HCT116 (cell line): ENCODE measurements around the gene YBX3. TPM values are rescaled to one million over a fixed set of nuclear protein-coding genes. Genes with fewer than 3 reads are reported as not detected.

Source experiments
- ATAC-seq: fragments of 200-7000 bp; cut with Tn5 transposase; 2 replicates; pipeline ENCODE4 v1.9.1; 2020; ENCODE audit warnings: mild to moderate bottlenecking, moderate library complexity
- BruUV-seq: library from RNA; stranded (reverse); fragments of 400-500 nt; replicated peaks from 2 replicates; lab custom pipeline; 2021; lab: Mats Ljungman, UMichigan
- CTCF ChIA-PET: fragments of 300-600 bp; sonication (Branson Sonifier 250); formaldehyde crosslinking; loops from one replicate; lab custom pipeline; 2021; ENCODE audit warnings: antibody characterized with exemption; lab: Charles Lee
- POLR2A ChIA-PET: fragments of 300-600, 350-600 bp; sonication (Branson Sonifier 250); formaldehyde crosslinking; loops from one replicate; lab custom pipeline; 2021; ENCODE audit warnings: antibody characterized with exemption; lab: Charles Lee
- RAD21 ChIA-PET, 2 experiments: fragments of 300-600 bp; sonication (Branson Sonifier 250); formaldehyde crosslinking; loops; one replicate each; lab custom pipeline; 2023; ENCODE audit warnings: low total read pairs in 2 of 2; ENCODE audit not compliant: uncharacterized antibody in 2 of 2, unreplicated experiment in 2 of 2, low non-redundant PET in 1 of 2; lab: Charles Lee
- DNase-seq: peaks from one replicate; pipeline ENCODE4 v3.0.0-alpha.2; 2010; ENCODE audit warnings: low read depth, low spot score
- H2AFZ ChIP-seq: fragments of 200-600 bp; shearing (Covaris generic), sonication (generic); 2 replicates; pipeline ENCODE4 v1.6.1; 2017; ENCODE audit warnings: low read depth, mixed run types, mixed read lengths, antibody characterized with exemption, low read length; ENCODE audit not compliant: poor library complexity, severe bottlenecking
- H3K27ac ChIP-seq: 2 replicates; pipeline ENCODE4 v1.5.1; 2012; ENCODE audit warnings: low read depth, low read length
- H3K27me3 ChIP-seq: fragments of 200-600 bp; sonication (generic); 2 replicates; pipeline ENCODE4 v1.6.1; 2016; ENCODE audit warnings: mixed run types, low read length, mixed read lengths; ENCODE audit not compliant: insufficient read depth
- H3K36me3 ChIP-seq, 2 experiments: fragments of 200-500 bp in 1 of 2; fragments of 200-600 bp in 1 of 2; sonication (Bioruptor generic) in 1 of 2; sonication (generic) in 1 of 2; 2 replicates each; pipeline versions ENCODE4 v1.5.1 to v1.6.1; 2014 to 2016; ENCODE audit warnings: low read length in 2 of 2, inconsistent platforms in 1 of 2, mixed read lengths in 1 of 2, mixed run types in 1 of 2; ENCODE audit not compliant: insufficient read depth in 2 of 2, control insufficient read depth in 1 of 2
- H3K4me1 ChIP-seq, 2 experiments: fragments of 200-600 bp in 1 of 2; sonication (generic) in 1 of 2; 2 replicates each; pipeline versions ENCODE4 v1.5.1 to v1.6.1; 2012 to 2017; ENCODE audit warnings: low read length in 2 of 2, inconsistent platforms in 1 of 2, mild to moderate bottlenecking in 1 of 2, mixed read lengths in 1 of 2, mixed run types in 1 of 2, moderate library complexity in 1 of 2; ENCODE audit not compliant: insufficient read depth in 2 of 2, control insufficient read depth in 1 of 2
- H3K4me2 ChIP-seq: fragments of 200-600 bp; sonication (generic); 2 replicates; pipeline ENCODE4 v1.6.1; 2017; ENCODE audit warnings: mixed run types, low read length, mixed read lengths
- H3K4me3 ChIP-seq, 2 experiments: fragments of 200-600 bp in 1 of 2; sonication (generic) in 1 of 2; replicated peaks in 1 of 2; 2 replicates each; pipeline ENCODE4 v1.5.1; 2011 to 2016; ENCODE audit warnings: low read length in 2 of 2, control low read depth in 1 of 2, low read depth in 1 of 2, mild to moderate bottlenecking in 1 of 2, mixed read lengths in 1 of 2, mixed run types in 1 of 2
- H3K79me2 ChIP-seq: fragments of 200-600 bp; sonication (generic); 2 replicates; pipeline ENCODE4 v1.6.1; 2017; ENCODE audit warnings: mild to moderate bottlenecking, mixed run types, low read length, moderate library complexity, mixed read lengths; ENCODE audit not compliant: insufficient read depth
- H3K9ac ChIP-seq: fragments of 200-600 bp; sonication (generic); 2 replicates; pipeline ENCODE4 v1.6.1; 2016; ENCODE audit warnings: low read length, mixed read lengths
- H3K9me2 ChIP-seq: fragments of 200-600 bp; sonication (generic), shearing (Covaris generic); 2 replicates; pipeline ENCODE4 v1.6.1; 2017; ENCODE audit warnings: mixed run types, mild to moderate bottlenecking, moderate library complexity; ENCODE audit not compliant: insufficient read depth
- H3K9me3 ChIP-seq, 2 experiments: fragments of 200-500 bp in 1 of 2; fragments of 200-600 bp in 1 of 2; sonication (Bioruptor generic) in 1 of 2; sonication (generic) in 1 of 2; 2 replicates each; pipeline ENCODE4 v1.6.1; 2014 to 2017; ENCODE audit warnings: low read length in 2 of 2, mixed read lengths in 2 of 2, inconsistent platforms in 1 of 2, low read depth in 1 of 2, mild to moderate bottlenecking in 1 of 2, mixed run types in 1 of 2, moderate library complexity in 1 of 2; ENCODE audit not compliant: control insufficient read depth in 1 of 2, insufficient read depth in 1 of 2
- H4K20me1 ChIP-seq: fragments of 200-600 bp; sonication (generic), shearing (Covaris generic); 2 replicates; pipeline ENCODE4 v1.6.1; 2017; ENCODE audit warnings: mixed run types, mild to moderate bottlenecking, moderate library complexity; ENCODE audit not compliant: insufficient read depth
- CBX3 ChIP-seq: IDR thresholded peaks from 2 replicates; pipeline ENCODE4 v1.6.1; 2012; ENCODE audit warnings: low read depth
- EGR1 ChIP-seq: IDR thresholded peaks from 2 replicates; pipeline ENCODE4 v1.6.1; 2012; ENCODE audit warnings: low read depth
- ELF1 ChIP-seq: IDR thresholded peaks from 2 replicates; pipeline ENCODE4 v1.6.1; 2012; ENCODE audit warnings: low read depth, borderline replicate concordance
- EZH2 ChIP-seq: fragments of 200-600 bp; sonication (generic); IDR thresholded peaks from 2 replicates; pipeline ENCODE4 v1.6.1; 2017; ENCODE audit warnings: antibody characterized with exemption, mixed run types
- EZH2phosphoT487 ChIP-seq: fragments of 200-600 bp; IDR thresholded peaks from 2 replicates; pipeline ENCODE4 v1.6.1; 2018; ENCODE audit warnings: antibody characterized with exemption, borderline replicate concordance
- JUND ChIP-seq: IDR thresholded peaks from 2 replicates; pipeline ENCODE4 v1.6.1; 2012
- POLR2A ChIP-seq: IDR thresholded peaks from 2 replicates; pipeline ENCODE4 v1.7.0; 2011; ENCODE audit warnings: borderline replicate concordance; ENCODE audit not compliant: insufficient read depth, insufficient read length; ENCODE audit errors: extremely low read depth
- RAD21 ChIP-seq: IDR thresholded peaks from 2 replicates; pipeline ENCODE4 v1.6.1; 2012; ENCODE audit warnings: low read depth, mild to moderate bottlenecking
- SIN3A ChIP-seq: IDR thresholded peaks from 2 replicates; pipeline ENCODE4 v1.6.1; 2012; ENCODE audit warnings: low read depth
- SP1 ChIP-seq: IDR thresholded peaks from 2 replicates; pipeline ENCODE4 v1.6.1; 2012; ENCODE audit warnings: low read depth
- YY1 ChIP-seq: IDR thresholded peaks from 2 replicates; pipeline ENCODE4 v1.6.1; 2011; ENCODE audit warnings: low read length, low read depth, moderate library complexity, mild to moderate bottlenecking; ENCODE audit not compliant: insufficient replicate concordance; ENCODE audit errors: extremely low read depth
- ZFX ChIP-seq: fragments of 450-650 bp; IDR thresholded peaks from 2 replicates; pipeline ENCODE4 v1.6.1; 2017
- intact Hi-C: fragments of 100-400 bp; cut with micrococcal nuclease; formaldehyde crosslinking; loops from 2 replicates; pipeline ENCODE4 v1.10.0; 2022
- total RNA-seq: library from RNA; stranded (reverse); gene quantifications from one replicate; pipeline ENCODE4 v1.2.1, GENCODE V29; 2021; ENCODE audit not compliant: unreplicated experiment
- TF ChIP-seq, protein P1 (sequence below): IDR thresholded peaks from 2 replicates; pipeline ENCODE4 v1.6.1; 2012
- TF ChIP-seq, protein P2 (sequence below): IDR thresholded peaks from 2 replicates; pipeline ENCODE4 v1.6.1; 2011; ENCODE audit warnings: mild to moderate bottlenecking, low read length, moderate library complexity; ENCODE audit not compliant: insufficient replicate concordance; ENCODE audit errors: extremely low read depth
- TF ChIP-seq, protein P3 (sequence below): IDR thresholded peaks from 2 replicates; pipeline ENCODE4 v1.6.1; 2012; ENCODE audit warnings: low read depth
- TF ChIP-seq, protein P4 (sequence below), 3 experiments: fragments of 200-600 bp in 1 of 3; sonication (generic) in 1 of 3; IDR thresholded peaks in 2 of 3; conservative IDR thresholded peaks in 1 of 3; 2 replicates each; pipeline ENCODE4 v1.5.1; 2012 to 2017; ENCODE audit warnings: low read depth in 2 of 3, low read length in 2 of 3, antibody characterized with exemption in 1 of 3, borderline replicate concordance in 1 of 3, control low read depth in 1 of 3, mild to moderate bottlenecking in 1 of 3, mixed read lengths in 1 of 3, mixed run types in 1 of 3, moderate library complexity in 1 of 3; ENCODE audit not compliant: insufficient read depth in 1 of 3

Gene YBX3
- total RNA-seq, 1 experiment from 2014 or later: 419 TPM

DNA sequence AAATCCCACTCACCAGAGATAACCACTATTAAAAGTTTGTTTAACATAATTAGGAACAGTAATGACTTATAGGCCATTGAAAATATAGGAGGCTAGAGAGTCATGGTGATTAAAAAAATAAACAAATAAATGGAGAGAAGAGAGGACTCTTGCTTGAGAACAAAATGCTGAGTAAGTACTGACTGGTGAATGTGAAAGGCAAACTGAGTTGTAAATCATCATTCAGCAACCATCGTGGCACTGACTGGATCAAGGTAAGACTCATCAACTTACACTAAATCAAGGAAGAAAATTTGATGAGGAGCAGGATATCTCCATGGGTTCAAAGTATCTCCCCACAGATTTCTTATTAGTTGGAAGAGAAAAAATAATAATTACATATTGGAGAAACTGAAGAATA lies 14.1 kb upstream of the YBX3 start:
- Histone ChIP-seq H3K4me2 (no peak overlapping the region), H3K27me3 (no peaks in the 10 kb centered on the region), H3K9ac (no peak overlapping the region), H2AFZ (no peak overlapping the region), H3K27ac (no peak overlapping the region), H3K79me2 (no peaks in the 10 kb centered on the region), H3K36me3 (no peaks in the 10 kb centered on the region), H3K4me1 (peaks cover 0 to 13% of the 10 kb centered on the region in 2 experiments; a peak in 2 of 4 replicates), H3K4me3 (no peak overlapping the region), H3K9me3 (no peaks in the 10 kb centered on the region), H3K9me2 (no peaks in the 10 kb centered on the region), H4K20me1 (no peaks in the 10 kb centered on the region)
- BruUV-seq: no TSS peak
- ATAC-seq: no peak
- TF ChIP-seq, protein P1, sequence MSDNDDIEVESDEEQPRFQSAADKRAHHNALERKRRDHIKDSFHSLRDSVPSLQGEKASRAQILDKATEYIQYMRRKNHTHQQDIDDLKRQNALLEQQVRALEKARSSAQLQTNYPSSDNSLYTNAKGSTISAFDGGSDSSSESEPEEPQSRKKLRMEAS: no peak
- TF ChIP-seq SIN3A (no peak), EGR1 (no peak), JUND (no peak), EZH2phosphoT487 (no peak), CBX3 (no peak), POLR2A (no peak), EZH2 (no peak), ZFX (no peak), ELF1 (no peak), RAD21 (no peak), YY1 (no peak), SP1 (no peak)
- TF ChIP-seq, protein P2, sequence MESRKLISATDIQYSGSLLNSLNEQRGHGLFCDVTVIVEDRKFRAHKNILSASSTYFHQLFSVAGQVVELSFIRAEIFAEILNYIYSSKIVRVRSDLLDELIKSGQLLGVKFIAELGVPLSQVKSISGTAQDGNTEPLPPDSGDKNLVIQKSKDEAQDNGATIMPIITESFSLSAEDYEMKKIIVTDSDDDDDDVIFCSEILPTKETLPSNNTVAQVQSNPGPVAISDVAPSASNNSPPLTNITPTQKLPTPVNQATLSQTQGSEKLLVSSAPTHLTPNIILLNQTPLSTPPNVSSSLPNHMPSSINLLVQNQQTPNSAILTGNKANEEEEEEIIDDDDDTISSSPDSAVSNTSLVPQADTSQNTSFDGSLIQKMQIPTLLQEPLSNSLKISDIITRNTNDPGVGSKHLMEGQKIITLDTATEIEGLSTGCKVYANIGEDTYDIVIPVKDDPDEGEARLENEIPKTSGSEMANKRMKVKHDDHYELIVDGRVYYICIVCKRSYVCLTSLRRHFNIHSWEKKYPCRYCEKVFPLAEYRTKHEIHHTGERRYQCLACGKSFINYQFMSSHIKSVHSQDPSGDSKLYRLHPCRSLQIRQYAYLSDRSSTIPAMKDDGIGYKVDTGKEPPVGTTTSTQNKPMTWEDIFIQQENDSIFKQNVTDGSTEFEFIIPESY: no peak
- TF ChIP-seq, protein P3, sequence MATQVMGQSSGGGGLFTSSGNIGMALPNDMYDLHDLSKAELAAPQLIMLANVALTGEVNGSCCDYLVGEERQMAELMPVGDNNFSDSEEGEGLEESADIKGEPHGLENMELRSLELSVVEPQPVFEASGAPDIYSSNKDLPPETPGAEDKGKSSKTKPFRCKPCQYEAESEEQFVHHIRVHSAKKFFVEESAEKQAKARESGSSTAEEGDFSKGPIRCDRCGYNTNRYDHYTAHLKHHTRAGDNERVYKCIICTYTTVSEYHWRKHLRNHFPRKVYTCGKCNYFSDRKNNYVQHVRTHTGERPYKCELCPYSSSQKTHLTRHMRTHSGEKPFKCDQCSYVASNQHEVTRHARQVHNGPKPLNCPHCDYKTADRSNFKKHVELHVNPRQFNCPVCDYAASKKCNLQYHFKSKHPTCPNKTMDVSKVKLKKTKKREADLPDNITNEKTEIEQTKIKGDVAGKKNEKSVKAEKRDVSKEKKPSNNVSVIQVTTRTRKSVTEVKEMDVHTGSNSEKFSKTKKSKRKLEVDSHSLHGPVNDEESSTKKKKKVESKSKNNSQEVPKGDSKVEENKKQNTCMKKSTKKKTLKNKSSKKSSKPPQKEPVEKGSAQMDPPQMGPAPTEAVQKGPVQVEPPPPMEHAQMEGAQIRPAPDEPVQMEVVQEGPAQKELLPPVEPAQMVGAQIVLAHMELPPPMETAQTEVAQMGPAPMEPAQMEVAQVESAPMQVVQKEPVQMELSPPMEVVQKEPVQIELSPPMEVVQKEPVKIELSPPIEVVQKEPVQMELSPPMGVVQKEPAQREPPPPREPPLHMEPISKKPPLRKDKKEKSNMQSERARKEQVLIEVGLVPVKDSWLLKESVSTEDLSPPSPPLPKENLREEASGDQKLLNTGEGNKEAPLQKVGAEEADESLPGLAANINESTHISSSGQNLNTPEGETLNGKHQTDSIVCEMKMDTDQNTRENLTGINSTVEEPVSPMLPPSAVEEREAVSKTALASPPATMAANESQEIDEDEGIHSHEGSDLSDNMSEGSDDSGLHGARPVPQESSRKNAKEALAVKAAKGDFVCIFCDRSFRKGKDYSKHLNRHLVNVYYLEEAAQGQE: no peak
- TF ChIP-seq, protein P4, sequence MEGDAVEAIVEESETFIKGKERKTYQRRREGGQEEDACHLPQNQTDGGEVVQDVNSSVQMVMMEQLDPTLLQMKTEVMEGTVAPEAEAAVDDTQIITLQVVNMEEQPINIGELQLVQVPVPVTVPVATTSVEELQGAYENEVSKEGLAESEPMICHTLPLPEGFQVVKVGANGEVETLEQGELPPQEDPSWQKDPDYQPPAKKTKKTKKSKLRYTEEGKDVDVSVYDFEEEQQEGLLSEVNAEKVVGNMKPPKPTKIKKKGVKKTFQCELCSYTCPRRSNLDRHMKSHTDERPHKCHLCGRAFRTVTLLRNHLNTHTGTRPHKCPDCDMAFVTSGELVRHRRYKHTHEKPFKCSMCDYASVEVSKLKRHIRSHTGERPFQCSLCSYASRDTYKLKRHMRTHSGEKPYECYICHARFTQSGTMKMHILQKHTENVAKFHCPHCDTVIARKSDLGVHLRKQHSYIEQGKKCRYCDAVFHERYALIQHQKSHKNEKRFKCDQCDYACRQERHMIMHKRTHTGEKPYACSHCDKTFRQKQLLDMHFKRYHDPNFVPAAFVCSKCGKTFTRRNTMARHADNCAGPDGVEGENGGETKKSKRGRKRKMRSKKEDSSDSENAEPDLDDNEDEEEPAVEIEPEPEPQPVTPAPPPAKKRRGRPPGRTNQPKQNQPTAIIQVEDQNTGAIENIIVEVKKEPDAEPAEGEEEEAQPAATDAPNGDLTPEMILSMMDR (IDR thresholded peaks at IDR 0.05 in 2 of 3, conservative IDR thresholded peaks at IDR 0.05 in 1 of 3; ENCODE audit: borderline replicate concordance in 1 of 3, insufficient read depth in 1 of 3, low read depth in 2 of 3, low read length in 2 of 3): no peak
- POLR2A ChIA-PET: no interaction called here
- RAD21 ChIA-PET: no interaction called here
- intact Hi-C loops: no loop called here
- DNase-seq: no peak
- CTCF ChIA-PET: no interaction called here
